ENCODE results near the gene WNT3.
"Not testable (repeated sequence)": the region's sequence is repeated elsewhere in the genome, so short reads cannot be mapped to it uniquely, and the experiment has no call there.

DNA sequence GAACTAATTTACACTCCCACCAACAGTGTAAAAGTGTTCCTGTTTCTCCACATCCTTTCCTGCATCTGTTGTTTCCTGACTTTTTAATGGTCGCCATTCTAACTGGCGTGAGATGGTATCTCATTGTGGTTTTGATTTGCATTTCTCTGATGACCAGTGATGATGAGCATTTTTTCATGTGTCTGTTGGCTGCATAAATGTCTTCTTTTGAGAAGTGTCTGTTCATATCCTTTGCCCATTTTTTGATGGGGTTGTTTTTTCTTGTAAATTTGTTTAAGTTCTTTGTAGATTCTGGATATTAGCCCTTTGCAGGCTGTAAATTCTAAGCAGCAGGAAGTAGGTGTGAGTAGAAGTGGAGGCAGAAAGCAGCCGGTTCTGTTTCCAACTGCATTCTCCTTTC, 22.1 kb upstream of the WNT3 start:
- TF ChIP-seq, protein P1, sequence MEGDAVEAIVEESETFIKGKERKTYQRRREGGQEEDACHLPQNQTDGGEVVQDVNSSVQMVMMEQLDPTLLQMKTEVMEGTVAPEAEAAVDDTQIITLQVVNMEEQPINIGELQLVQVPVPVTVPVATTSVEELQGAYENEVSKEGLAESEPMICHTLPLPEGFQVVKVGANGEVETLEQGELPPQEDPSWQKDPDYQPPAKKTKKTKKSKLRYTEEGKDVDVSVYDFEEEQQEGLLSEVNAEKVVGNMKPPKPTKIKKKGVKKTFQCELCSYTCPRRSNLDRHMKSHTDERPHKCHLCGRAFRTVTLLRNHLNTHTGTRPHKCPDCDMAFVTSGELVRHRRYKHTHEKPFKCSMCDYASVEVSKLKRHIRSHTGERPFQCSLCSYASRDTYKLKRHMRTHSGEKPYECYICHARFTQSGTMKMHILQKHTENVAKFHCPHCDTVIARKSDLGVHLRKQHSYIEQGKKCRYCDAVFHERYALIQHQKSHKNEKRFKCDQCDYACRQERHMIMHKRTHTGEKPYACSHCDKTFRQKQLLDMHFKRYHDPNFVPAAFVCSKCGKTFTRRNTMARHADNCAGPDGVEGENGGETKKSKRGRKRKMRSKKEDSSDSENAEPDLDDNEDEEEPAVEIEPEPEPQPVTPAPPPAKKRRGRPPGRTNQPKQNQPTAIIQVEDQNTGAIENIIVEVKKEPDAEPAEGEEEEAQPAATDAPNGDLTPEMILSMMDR (IDR thresholded peaks at IDR 0.05; ENCODE audit: low read depth, low read length, missing input control), result not testable (repeated sequence)
- TF ChIP-seq, protein P2, sequence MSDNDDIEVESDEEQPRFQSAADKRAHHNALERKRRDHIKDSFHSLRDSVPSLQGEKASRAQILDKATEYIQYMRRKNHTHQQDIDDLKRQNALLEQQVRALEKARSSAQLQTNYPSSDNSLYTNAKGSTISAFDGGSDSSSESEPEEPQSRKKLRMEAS (IDR thresholded peaks at IDR 0.05), result not testable (repeated sequence)
- not testable (repeated sequence) for TF ChIP-seq RAD21 (IDR thresholded peaks at IDR 0.05); HNF4G (IDR thresholded peaks at IDR 0.05); YY1 (IDR thresholded peaks at IDR 0.05); GABPA (IDR thresholded peaks at IDR 0.05 in 1 of 2, conservative IDR thresholded peaks at IDR 0.05 in 1 of 2); EGR1 (IDR thresholded peaks at IDR 0.05; ENCODE audit: low read depth in 2 of 2); FOXA1 (IDR thresholded peaks at IDR 0.05); TAF1 (conservative IDR thresholded peaks at IDR 0.05); JUND (IDR thresholded peaks at IDR 0.05); FOXA2 (IDR thresholded peaks at IDR 0.05)
- TF ChIP-seq, protein P3, sequence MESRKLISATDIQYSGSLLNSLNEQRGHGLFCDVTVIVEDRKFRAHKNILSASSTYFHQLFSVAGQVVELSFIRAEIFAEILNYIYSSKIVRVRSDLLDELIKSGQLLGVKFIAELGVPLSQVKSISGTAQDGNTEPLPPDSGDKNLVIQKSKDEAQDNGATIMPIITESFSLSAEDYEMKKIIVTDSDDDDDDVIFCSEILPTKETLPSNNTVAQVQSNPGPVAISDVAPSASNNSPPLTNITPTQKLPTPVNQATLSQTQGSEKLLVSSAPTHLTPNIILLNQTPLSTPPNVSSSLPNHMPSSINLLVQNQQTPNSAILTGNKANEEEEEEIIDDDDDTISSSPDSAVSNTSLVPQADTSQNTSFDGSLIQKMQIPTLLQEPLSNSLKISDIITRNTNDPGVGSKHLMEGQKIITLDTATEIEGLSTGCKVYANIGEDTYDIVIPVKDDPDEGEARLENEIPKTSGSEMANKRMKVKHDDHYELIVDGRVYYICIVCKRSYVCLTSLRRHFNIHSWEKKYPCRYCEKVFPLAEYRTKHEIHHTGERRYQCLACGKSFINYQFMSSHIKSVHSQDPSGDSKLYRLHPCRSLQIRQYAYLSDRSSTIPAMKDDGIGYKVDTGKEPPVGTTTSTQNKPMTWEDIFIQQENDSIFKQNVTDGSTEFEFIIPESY (IDR thresholded peaks at IDR 0.05), result not testable (repeated sequence)
- TF ChIP-seq, protein P4, sequence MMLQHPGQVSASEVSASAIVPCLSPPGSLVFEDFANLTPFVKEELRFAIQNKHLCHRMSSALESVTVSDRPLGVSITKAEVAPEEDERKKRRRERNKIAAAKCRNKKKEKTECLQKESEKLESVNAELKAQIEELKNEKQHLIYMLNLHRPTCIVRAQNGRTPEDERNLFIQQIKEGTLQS (IDR thresholded peaks at IDR 0.05), result not testable (repeated sequence)
- TF ChIP-seq, protein P5, sequence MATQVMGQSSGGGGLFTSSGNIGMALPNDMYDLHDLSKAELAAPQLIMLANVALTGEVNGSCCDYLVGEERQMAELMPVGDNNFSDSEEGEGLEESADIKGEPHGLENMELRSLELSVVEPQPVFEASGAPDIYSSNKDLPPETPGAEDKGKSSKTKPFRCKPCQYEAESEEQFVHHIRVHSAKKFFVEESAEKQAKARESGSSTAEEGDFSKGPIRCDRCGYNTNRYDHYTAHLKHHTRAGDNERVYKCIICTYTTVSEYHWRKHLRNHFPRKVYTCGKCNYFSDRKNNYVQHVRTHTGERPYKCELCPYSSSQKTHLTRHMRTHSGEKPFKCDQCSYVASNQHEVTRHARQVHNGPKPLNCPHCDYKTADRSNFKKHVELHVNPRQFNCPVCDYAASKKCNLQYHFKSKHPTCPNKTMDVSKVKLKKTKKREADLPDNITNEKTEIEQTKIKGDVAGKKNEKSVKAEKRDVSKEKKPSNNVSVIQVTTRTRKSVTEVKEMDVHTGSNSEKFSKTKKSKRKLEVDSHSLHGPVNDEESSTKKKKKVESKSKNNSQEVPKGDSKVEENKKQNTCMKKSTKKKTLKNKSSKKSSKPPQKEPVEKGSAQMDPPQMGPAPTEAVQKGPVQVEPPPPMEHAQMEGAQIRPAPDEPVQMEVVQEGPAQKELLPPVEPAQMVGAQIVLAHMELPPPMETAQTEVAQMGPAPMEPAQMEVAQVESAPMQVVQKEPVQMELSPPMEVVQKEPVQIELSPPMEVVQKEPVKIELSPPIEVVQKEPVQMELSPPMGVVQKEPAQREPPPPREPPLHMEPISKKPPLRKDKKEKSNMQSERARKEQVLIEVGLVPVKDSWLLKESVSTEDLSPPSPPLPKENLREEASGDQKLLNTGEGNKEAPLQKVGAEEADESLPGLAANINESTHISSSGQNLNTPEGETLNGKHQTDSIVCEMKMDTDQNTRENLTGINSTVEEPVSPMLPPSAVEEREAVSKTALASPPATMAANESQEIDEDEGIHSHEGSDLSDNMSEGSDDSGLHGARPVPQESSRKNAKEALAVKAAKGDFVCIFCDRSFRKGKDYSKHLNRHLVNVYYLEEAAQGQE (IDR thresholded peaks at IDR 0.05), result not testable (repeated sequence)
